NCI-H82 treated with DMSO at 0.1 percent for 48 hours (cell line): Measurements from ENCODE around the gene LCLAT1.
A peak's percentile ranks its signal among the peaks of the same experiment; 100 is the strongest.
"Not testable (repeated sequence)": the region's sequence is repeated elsewhere in the genome, so short reads cannot be mapped to it uniquely, and the experiment has no call there.

Experiments used
- DNase-seq: peaks from one replicate; lab custom pipeline; 2025; ENCODE audit not compliant: unreplicated experiment; lab: John Stamatoyannopoulos, UW

The LCLAT1 gene

GRCh38 chr2:30583204-30583749 is 136.2 kb downstream of the LCLAT1 start:
- DNase-seq = no peak

GRCh38 chr2:30584116-30584515 is 137.1 kb downstream of the LCLAT1 start:
- DNase-seq = no peak

- DNase-seq = no peak
These were observed 141.9 kb downstream of the LCLAT1 start for GRCh38 chr2:30588994-30589393.

- DNase-seq = no peak
These were observed 143.4 kb downstream of the LCLAT1 start for GRCh38 chr2:30590407-30590806.

- DNase-seq = no peak
These were observed 144.1 kb downstream of the LCLAT1 start for GRCh38 chr2:30591186-30591585.

GRCh38 chr2:30601375-30601774 is 154.3 kb downstream of the LCLAT1 start:
- no peak for DNase-seq

- peak; percentile 43 for DNase-seq
These were observed 158.2 kb downstream of the LCLAT1 start for GRCh38 chr2:30605197-30605596.

- DNase-seq = no peak
These were observed 161.6 kb downstream of the LCLAT1 start for GRCh38 chr2:30608643-30609042.

GRCh38 chr2:30611583-30611982 is 164.5 kb downstream of the LCLAT1 start:
- DNase-seq = no peak

GRCh38 chr2:30612371-30612770 is 165.3 kb downstream of the LCLAT1 start:
- DNase-seq = peak; percentile 71

- DNase-seq = peak; percentile 62
These were observed 166.0 kb downstream of the LCLAT1 start for GRCh38 chr2:30613001-30613400.

GRCh38 chr2:30614227-30614626 is 167.2 kb downstream of the LCLAT1 start:
- not testable (repeated sequence) for DNase-seq

GRCh38 chr2:30615926-30616325 is 168.9 kb downstream of the LCLAT1 start:
- no peak for DNase-seq

- no peak for DNase-seq
These were observed 173.1 kb downstream of the LCLAT1 start for GRCh38 chr2:30620102-30620501.

- DNase-seq = no peak
These were observed 174.8 kb downstream of the LCLAT1 start for GRCh38 chr2:30621836-30622235.

- no peak for DNase-seq
These were observed 175.4 kb downstream of the LCLAT1 start for GRCh38 chr2:30622452-30622851.

- DNase-seq = no peak
These were observed 178.2 kb downstream of the LCLAT1 start for GRCh38 chr2:30625276-30625675.

- DNase-seq = no peak
These were observed 178.7 kb downstream of the LCLAT1 start for GRCh38 chr2:30625701-30626100.

- DNase-seq = no peak
These were observed 179.4 kb downstream of the LCLAT1 start for GRCh38 chr2:30626397-30626796.

GRCh38 chr2:30627151-30627550 is 180.1 kb downstream of the LCLAT1 start:
- no peak for DNase-seq

GRCh38 chr2:30628341-30628740 is 181.3 kb downstream of the LCLAT1 start:
- no peak for DNase-seq

- no peak for DNase-seq
These were observed 182.8 kb downstream of the LCLAT1 start for GRCh38 chr2:30629866-30630265.

- DNase-seq = no peak
These were observed 184.1 kb downstream of the LCLAT1 start for GRCh38 chr2:30631051-30631671.
